Activated CD8-positive, alpha-beta T cell treated with anti-CD3 and anti-CD28 coated beads, Interleukin-2, amount 10 ng/mL, durations not matched to agents 7 days and 5 days (primary cell): ENCODE measurements around the gene PARK7. TPM values are rescaled to one million over a fixed set of nuclear protein-coding genes. Genes with fewer than 3 reads are reported as not detected.

ENCODE experiments used
- ATAC-seq: fragments of 150-1000 bp; cut with Tn5 transposase; one replicate; pipeline ENCODE4 v1.10.0; 2021; ENCODE audit warnings: moderate library complexity
- CTCF ChIA-PET: fragments of 350-600 bp; sonication (Branson Sonifier 250); formaldehyde crosslinking; loops from one replicate; lab custom pipeline; 2021; ENCODE audit warnings: antibody characterized with exemption; lab: Charles Lee
- POLR2A ChIA-PET: fragments of 350-600 bp; sonication (Branson Sonifier 250); formaldehyde crosslinking; loops from one replicate; lab custom pipeline; 2021; ENCODE audit warnings: antibody characterized with exemption; lab: Charles Lee
- DNase-seq: peaks from one replicate; pipeline ENCODE4 v3.0.0-alpha.2; 2020
- H3K27ac Mint-ChIP-seq: one replicate; pipeline ENCODE4 v1.8.0; 2021; ENCODE audit warnings: mild to moderate bottlenecking, mixed read lengths
- H3K27me3 Mint-ChIP-seq: one replicate; pipeline ENCODE4 v1.8.0; 2021; ENCODE audit warnings: low read depth, mixed read lengths
- H3K36me3 Mint-ChIP-seq: one replicate; pipeline ENCODE4 v1.8.0; 2021; ENCODE audit warnings: low read depth, mixed read lengths
- H3K4me1 Mint-ChIP-seq: one replicate; pipeline ENCODE4 v1.8.0; 2021; ENCODE audit warnings: low read depth, mixed read lengths
- H3K4me3 Mint-ChIP-seq: one replicate; pipeline ENCODE4 v1.8.0; 2021; ENCODE audit warnings: mild to moderate bottlenecking, mixed read lengths
- H3K9me3 Mint-ChIP-seq: one replicate; pipeline ENCODE4 v1.8.0; 2022; ENCODE audit warnings: mixed read lengths; ENCODE audit not compliant: insufficient read depth
- total RNA-seq, 2 experiments: library from RNA; stranded (reverse); gene quantifications; one replicate each; pipeline ENCODE4 v1.2.3, GENCODE V29; 2021

The PARK7 gene
- total RNA-seq, 2 experiments from 2014 or later: 296 to 302 TPM

GRCh38 chr1:7995437-7995836 lies 33.9 kb downstream of the PARK7 start:
- CTCF ChIA-PET: no interaction called here
- POLR2A ChIA-PET: no interaction called here
- DNase-seq: no peak

GRCh38 chr1:8002329-8002910 lies 40.9 kb downstream of the PARK7 start:
- ChIA-PET POLR2A (no interaction called here), CTCF (no interaction called here)
- H3K36me3 Mint-ChIP-seq: no peaks in the 10 kb centered on the region
- H3K27ac Mint-ChIP-seq: no peak overlapping the region
- no peaks in the 10 kb centered on the region for H3K9me3 Mint-ChIP-seq
- ATAC-seq (no peak), DNase-seq (no peak)
- no peaks in the 10 kb centered on the region for H3K27me3 Mint-ChIP-seq
- H3K4me3 Mint-ChIP-seq: no peak overlapping the region
- H3K4me1 Mint-ChIP-seq: no peaks in the 10 kb centered on the region

More at GRCh38 chr1:7995437-7995836, 33.9 kb downstream of the PARK7 start:
- H3K4me1 Mint-ChIP-seq: no peaks in the 10 kb centered on the region
- H3K36me3 Mint-ChIP-seq: peaks cover 5% of the 10 kb centered on the region
- H3K27me3 Mint-ChIP-seq: no peaks in the 10 kb centered on the region
- H3K4me3 Mint-ChIP-seq: no peak overlapping the region
- ATAC-seq: no peak
- H3K27ac Mint-ChIP-seq: no peak overlapping the region
- H3K9me3 Mint-ChIP-seq: no peaks in the 10 kb centered on the region

GRCh38 chr1:8002921-8003320 lies 41.4 kb downstream of the PARK7 start:
- Mint-ChIP-seq H3K36me3 (no peaks in the 10 kb centered on the region), H3K4me1 (no peaks in the 10 kb centered on the region), H3K4me3 (no peak overlapping the region), H3K27ac (no peak overlapping the region), H3K27me3 (no peaks in the 10 kb centered on the region), H3K9me3 (no peaks in the 10 kb centered on the region)
- ChIA-PET CTCF (no interaction called here), POLR2A (no interaction called here)
- ATAC-seq (no peak), DNase-seq (no peak)

- POLR2A ChIA-PET: no interaction called here
- no peaks in the 10 kb centered on the region for H3K4me1 Mint-ChIP-seq
- no peaks in the 10 kb centered on the region for H3K27me3 Mint-ChIP-seq
- ATAC-seq (no peak), DNase-seq (no peak)
- no peak overlapping the region for H3K4me3 Mint-ChIP-seq
- H3K36me3 Mint-ChIP-seq: no peaks in the 10 kb centered on the region
- CTCF ChIA-PET: no interaction called here
- H3K9me3 Mint-ChIP-seq: no peaks in the 10 kb centered on the region
- no peak overlapping the region for H3K27ac Mint-ChIP-seq
These were observed 42.1 kb downstream of the PARK7 start for GRCh38 chr1:8003438-8004112.

GRCh38 chr1:8004113-8004802 lies 42.7 kb downstream of the PARK7 start:
- CTCF ChIA-PET: no interaction called here
- Mint-ChIP-seq H3K27me3 (no peaks in the 10 kb centered on the region), H3K27ac (no peak overlapping the region), H3K9me3 (no peaks in the 10 kb centered on the region), H3K4me1 (no peaks in the 10 kb centered on the region), H3K36me3 (no peaks in the 10 kb centered on the region), H3K4me3 (no peak overlapping the region)
- ATAC-seq (no peak), DNase-seq (no peak)
- POLR2A ChIA-PET: no interaction called here

- Mint-ChIP-seq H3K27ac (no peak overlapping the region), H3K9me3 (no peaks in the 10 kb centered on the region), H3K27me3 (no peaks in the 10 kb centered on the region), H3K4me1 (no peaks in the 10 kb centered on the region), H3K4me3 (no peak overlapping the region), H3K36me3 (no peaks in the 10 kb centered on the region)
- CTCF ChIA-PET: no interaction called here
- DNase-seq: no peak
- ATAC-seq: no peak
- POLR2A ChIA-PET: interaction anchor here (0.6 kb wide), 1 partner anchor 92 kb away, joined by 3 read pairs; no protein-coding TSS in a partner anchor
These were observed 43.5 kb downstream of the PARK7 start for GRCh38 chr1:8004803-8005573.

GRCh38 chr1:8006037-8006963 lies 44.8 kb downstream of the PARK7 start:
- H3K27ac Mint-ChIP-seq: no peak overlapping the region
- ATAC-seq: no peak
- no peaks in the 10 kb centered on the region for H3K4me1 Mint-ChIP-seq
- H3K4me3 Mint-ChIP-seq: no peak overlapping the region
- CTCF ChIA-PET: interaction anchor here (1.3 kb wide), 1 partner anchor 9 kb away, joined by 8 read pairs; no protein-coding TSS in a partner anchor
- H3K36me3 Mint-ChIP-seq: no peaks in the 10 kb centered on the region
- no peaks in the 10 kb centered on the region for H3K27me3 Mint-ChIP-seq
- DNase-seq: no peak
- H3K9me3 Mint-ChIP-seq: no peaks in the 10 kb centered on the region
- POLR2A ChIA-PET: interaction anchor here (0.6 kb wide), 1 partner anchor 94 kb away, joined by 3 read pairs; no protein-coding TSS in a partner anchor

GRCh38 chr1:8009043-8010002 lies 47.8 kb downstream of the PARK7 start:
- Mint-ChIP-seq H3K36me3 (no peaks in the 10 kb centered on the region), H3K9me3 (no peaks in the 10 kb centered on the region), H3K27ac (no peak overlapping the region), H3K4me1 (no peaks in the 10 kb centered on the region), H3K4me3 (no peak overlapping the region), H3K27me3 (no peaks in the 10 kb centered on the region)
- ATAC-seq: no peak
- ChIA-PET CTCF (no interaction called here), POLR2A (interaction anchor here (0.6 kb wide), 1 partner anchor 378 kb away, joined by 3 read pairs; no protein-coding TSS in a partner anchor)
- DNase-seq: no peak

- H3K27me3 Mint-ChIP-seq: peaks cover 1% of the 10 kb centered on the region
- no peak overlapping the region for H3K4me3 Mint-ChIP-seq
- H3K36me3 Mint-ChIP-seq: no peaks in the 10 kb centered on the region
- CTCF ChIA-PET: interaction anchor here (7.5 kb wide), 1 partner anchor 339 kb away, joined by 105 read pairs; no protein-coding TSS in a partner anchor
- ATAC-seq (no peak), DNase-seq (no peak)
- no peaks in the 10 kb centered on the region for H3K9me3 Mint-ChIP-seq
- no peak overlapping the region for H3K27ac Mint-ChIP-seq
- POLR2A ChIA-PET: interaction anchor here (0.5 kb wide), 1 partner anchor 1137 kb away, joined by 3 read pairs; no protein-coding TSS in a partner anchor
- H3K4me1 Mint-ChIP-seq: no peaks in the 10 kb centered on the region
These were observed 48.7 kb downstream of the PARK7 start for GRCh38 chr1:8010080-8010664.

- H3K4me3 Mint-ChIP-seq: no peak overlapping the region
- no peak for DNase-seq
- ATAC-seq: no peak
- ChIA-PET CTCF (interaction anchor here (7.5 kb wide), 1 partner anchor 338 kb away, joined by 105 read pairs; no protein-coding TSS in a partner anchor), POLR2A (no interaction called here)
- H3K36me3 Mint-ChIP-seq: no peaks in the 10 kb centered on the region
- peaks cover 1% of the 10 kb centered on the region for H3K27me3 Mint-ChIP-seq
- no peaks in the 10 kb centered on the region for H3K4me1 Mint-ChIP-seq
- H3K27ac Mint-ChIP-seq: no peak overlapping the region
- no peaks in the 10 kb centered on the region for H3K9me3 Mint-ChIP-seq
These were observed 49.5 kb downstream of the PARK7 start for GRCh38 chr1:8011016-8011415.
